SJSA1 (cell line): ENCODE measurements around the gene ZW10. TPM values are rescaled to one million over a fixed set of nuclear protein-coding genes. Genes with fewer than 3 reads are reported as not detected.
"Not testable (repeated sequence)": the region's sequence is repeated elsewhere in the genome, so short reads cannot be mapped to it uniquely, and the experiment has no call there.

Source experiments
- DNase-seq, 2 experiments: peaks; one replicate each; pipeline ENCODE4 v3.0.0-alpha.2; 2015 to 2020; ENCODE audit warnings: low spot score in 2 of 2, low read depth in 1 of 2
- H3K27ac ChIP-seq: fragments of 250-450 bp; sonication (Bioruptor Pico); 2 replicates; pipeline ENCODE4 v1.5.1; 2020; ENCODE audit warnings: mild to moderate bottlenecking, moderate library complexity
- H3K27me3 ChIP-seq: fragments of 250-450 bp; sonication (Bioruptor Pico); replicated peaks from 2 replicates; pipeline ENCODE4 v1.5.1; 2020; ENCODE audit warnings: mild to moderate bottlenecking, moderate library complexity
- H3K36me3 ChIP-seq: fragments of 250-450 bp; sonication (Bioruptor Pico); 2 replicates; pipeline ENCODE4 v1.5.1; 2020; ENCODE audit warnings: mild to moderate bottlenecking
- H3K4me1 ChIP-seq: fragments of 250-450 bp; sonication (Bioruptor Pico); replicated peaks from 2 replicates; pipeline ENCODE4 v1.6.1; 2021; ENCODE audit warnings: mild to moderate bottlenecking
- H3K4me3 ChIP-seq: fragments of 250-450 bp; sonication (Bioruptor Pico); 2 replicates; pipeline ENCODE4 v1.5.1; 2020; ENCODE audit warnings: mild to moderate bottlenecking
- H3K9me3 ChIP-seq: fragments of 250-450 bp; sonication (Bioruptor Pico); replicated peaks from 2 replicates; pipeline ENCODE4 v1.5.1; 2020; ENCODE audit warnings: mild to moderate bottlenecking
- total RNA-seq: library from RNA; depleted of rRNA; stranded (reverse); fragments of >200 nt; shearing (Covaris generic); gene quantifications from 2 replicates; pipeline ENCODE4 v1.2.3, GENCODE V29; 2014

The ZW10 gene
- total RNA-seq, 1 experiment from 2014 or later: 22.4 TPM

- no peak within 1 kb of the TSS for H3K27ac ChIP-seq
- DNase-seq: no peak
- no peaks in the 10 kb centered on the region for H3K36me3 ChIP-seq
- H3K4me1 ChIP-seq: no peaks in the 10 kb centered on the region
- no peaks in the 10 kb centered on the region for H3K9me3 ChIP-seq
- H3K4me3 ChIP-seq: no peak within 1 kb of the TSS
- H3K27me3 ChIP-seq: no peaks in the 10 kb centered on the region
Observed at GRCh38 chr11:113779496-113779895, 6.0 kb upstream of the ZW10 start, which contains the start of gene CLDN25. Gene CLDN25, plus strand, starts transcription at chr11:113779796. Its CDS starts 0 bp downstream, at chr11:113779796.

DNA sequence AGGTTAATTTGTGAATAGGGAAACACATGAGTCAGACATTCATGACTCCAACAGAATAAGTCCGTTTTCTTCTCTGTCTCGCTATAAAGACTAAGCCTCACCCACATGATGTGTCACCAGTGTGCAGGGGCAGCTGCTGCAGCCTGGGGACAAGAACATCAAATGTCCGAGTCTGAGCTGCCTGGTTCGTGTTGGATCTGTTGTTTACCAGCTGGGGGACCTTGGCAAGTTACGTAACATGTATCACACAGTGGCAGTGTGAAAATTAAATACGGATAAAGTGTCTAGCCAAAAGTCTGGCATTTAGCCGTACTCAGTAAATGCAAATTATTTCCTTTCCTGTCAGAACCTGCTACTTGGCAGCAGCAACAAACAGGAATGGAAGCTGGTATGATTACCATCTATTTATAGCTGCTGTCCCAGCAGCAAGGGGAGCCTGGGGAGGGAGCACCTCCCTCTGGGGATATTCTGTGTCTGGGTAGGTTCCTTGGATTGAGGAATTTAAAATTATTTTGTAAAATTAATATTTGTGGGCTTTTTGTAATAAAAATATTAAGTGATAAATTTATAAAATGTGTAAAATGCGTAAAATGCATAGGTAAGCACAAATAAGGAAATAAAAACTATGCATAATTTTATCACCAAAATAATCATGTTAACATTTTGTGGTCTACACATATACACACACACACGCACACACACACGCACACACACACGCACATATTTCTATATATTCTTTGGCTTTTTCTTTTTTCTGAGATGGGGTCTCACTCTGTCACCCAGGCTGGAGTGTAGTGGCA, 4.8 kb upstream of the ZW10 start:
- Histone ChIP-seq H3K27me3 (no peaks in the 10 kb centered on the region), H3K9me3 (no peaks in the 10 kb centered on the region), H3K27ac (no peak overlapping the region), H3K36me3 (no peaks in the 10 kb centered on the region), H3K4me3 (no peak overlapping the region), H3K4me1 (no peaks in the 10 kb centered on the region)
- DNase-seq: no peak

DNA sequence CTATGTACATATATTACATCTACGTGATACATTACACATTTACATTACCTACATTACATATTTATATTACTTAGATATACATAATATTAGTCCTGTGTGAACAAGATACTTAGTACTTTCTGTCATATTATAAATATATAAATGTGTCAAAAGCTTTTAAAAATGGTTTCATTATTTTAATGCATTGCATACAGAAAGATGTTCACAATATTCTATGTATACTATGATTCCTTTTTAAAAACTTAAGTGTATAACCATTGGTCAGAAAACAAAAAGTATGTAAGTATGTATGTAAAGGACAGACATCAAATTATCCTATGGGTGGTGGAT, 647 bp upstream of the ZW10 start:
- Histone ChIP-seq H3K4me1 (peaks cover 6% of the 10 kb centered on the region; the same call in 1 of the 2 replicates), H3K9me3 (no peaks in the 10 kb centered on the region), H3K36me3 (peaks cover 2% of the 10 kb centered on the region; the same call in 1 of the 2 replicates), H3K27ac (peak overlapping the region; percentile 79), H3K4me3 (peak overlapping the region; percentile 62), H3K27me3 (no peaks in the 10 kb centered on the region)
- DNase-seq: no peak

- H3K27me3 ChIP-seq: no peaks in the 10 kb centered on the region
- H3K4me1 ChIP-seq: peaks cover 6% of the 10 kb centered on the region; the same call in 1 of the 2 replicates
- peak overlapping the region; percentile 62 for H3K4me3 ChIP-seq
- peak in 1 of 2 experiments; percentile 38 for DNase-seq
- H3K9me3 ChIP-seq: no peaks in the 10 kb centered on the region
- H3K36me3 ChIP-seq: peaks cover 2% of the 10 kb centered on the region
- H3K27ac ChIP-seq: peak overlapping the region; percentile 79
Observed at GRCh38 chr11:113773092-113773415, 438 bp downstream of the ZW10 start.

DNA sequence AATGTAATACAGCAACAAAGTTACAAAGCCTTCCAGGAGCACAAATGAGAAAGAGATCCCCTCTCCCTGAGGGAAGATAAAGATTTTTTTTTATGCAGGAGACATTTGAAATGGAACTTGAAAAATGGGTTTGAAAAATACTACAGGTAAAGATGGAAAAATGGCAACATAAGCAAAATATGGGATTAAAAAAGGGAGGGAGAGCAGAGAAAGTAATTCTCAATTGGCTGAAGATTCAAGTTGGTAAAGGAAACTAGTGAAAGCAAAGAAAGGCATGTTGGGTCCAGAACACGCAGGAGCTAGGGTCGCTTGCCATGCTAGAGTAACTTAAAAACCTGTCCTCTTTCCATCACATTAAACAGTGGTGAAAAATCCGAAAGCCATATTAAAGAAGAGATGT, 1.5 kb downstream of the ZW10 start:
- Histone ChIP-seq H3K9me3 (no peaks in the 10 kb centered on the region), H3K27me3 (no peaks in the 10 kb centered on the region), H3K4me1 (peaks cover 6% of the 10 kb centered on the region; the same call in 1 of the 2 replicates), H3K36me3 (peaks cover 6% of the 10 kb centered on the region), H3K27ac (no peak overlapping the region), H3K4me3 (no peak overlapping the region)
- DNase-seq: no peak

- Histone ChIP-seq H3K36me3 (peaks cover 15% of the 10 kb centered on the region; the same call in 1 of the 2 replicates), H3K27ac (no peak overlapping the region), H3K4me1 (no peaks in the 10 kb centered on the region), H3K9me3 (no peaks in the 10 kb centered on the region), H3K4me3 (no peak overlapping the region), H3K27me3 (no peaks in the 10 kb centered on the region)
- no peak for DNase-seq
Observed at GRCh38 chr11:113764527-113765219, 8.8 kb downstream of the ZW10 start.

DNA sequence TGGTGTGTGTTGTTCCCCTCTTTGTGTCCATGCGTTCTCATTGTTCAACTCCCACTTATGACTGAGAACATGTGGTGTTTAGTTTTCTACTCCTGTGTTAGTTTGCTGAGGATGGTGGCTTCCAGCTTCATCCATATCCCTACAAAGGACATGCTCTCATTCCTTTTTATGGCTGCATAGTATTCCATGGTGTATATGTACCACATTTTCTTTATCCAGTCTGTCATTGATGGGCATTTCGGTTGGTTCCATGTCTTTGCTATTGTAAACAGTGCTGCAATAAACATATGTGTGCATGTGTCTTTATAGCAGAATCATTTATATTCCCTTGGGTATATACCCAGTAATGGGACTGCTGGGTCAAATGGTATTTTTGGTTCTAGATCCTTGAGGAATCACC, 10.5 kb downstream of the ZW10 start:
- peaks cover 15% of the 10 kb centered on the region; the same call in 1 of the 2 replicates for H3K36me3 ChIP-seq
- not testable (repeated sequence) for H3K4me3 ChIP-seq, H3K9me3 ChIP-seq, DNase-seq, H3K27ac ChIP-seq, H3K27me3 ChIP-seq, H3K4me1 ChIP-seq

DNA sequence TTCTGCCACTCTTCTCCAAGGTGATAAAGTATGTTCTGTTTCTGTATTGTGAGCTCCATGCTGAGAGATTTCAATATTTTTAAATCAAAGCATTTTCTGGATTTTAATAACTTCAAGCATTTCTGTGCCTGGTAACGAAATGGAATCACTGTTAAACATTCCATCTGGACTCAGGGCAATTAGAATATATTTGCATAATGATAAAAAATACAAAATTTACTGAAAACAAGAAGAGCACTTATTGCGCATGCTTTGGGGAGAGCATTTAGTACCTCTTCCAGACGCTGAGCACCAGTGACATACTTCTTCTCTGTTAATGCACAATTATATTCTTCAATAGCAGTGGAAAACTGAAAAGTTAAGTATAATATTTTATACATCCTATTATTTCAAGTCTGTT, 13.3 kb downstream of the ZW10 start:
- H3K4me1 ChIP-seq: no peaks in the 10 kb centered on the region
- peaks cover 15% of the 10 kb centered on the region for H3K36me3 ChIP-seq
- no peaks in the 10 kb centered on the region for H3K9me3 ChIP-seq
- no peak for DNase-seq
- H3K27me3 ChIP-seq: no peaks in the 10 kb centered on the region
- H3K27ac ChIP-seq: no peak overlapping the region
- H3K4me3 ChIP-seq: no peak overlapping the region

DNA sequence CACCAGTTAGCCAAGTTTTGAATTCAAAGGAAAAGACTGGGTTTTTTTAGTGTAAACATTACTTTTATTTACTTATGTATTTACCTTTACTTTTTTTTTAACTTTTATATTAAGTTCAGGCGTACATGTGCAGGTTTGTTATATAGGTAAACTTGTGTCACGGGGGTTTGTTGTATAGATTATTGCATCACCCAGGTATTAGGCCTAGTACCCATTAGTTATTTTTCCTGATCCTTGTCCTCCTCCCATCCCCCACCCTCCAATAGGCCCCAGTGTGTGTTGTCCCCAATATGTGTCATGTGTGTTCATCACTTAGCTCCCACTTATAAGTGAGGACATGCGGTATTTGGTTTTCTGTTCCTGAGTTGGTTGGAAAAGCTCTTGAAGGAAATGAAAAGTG, 20.6 kb downstream of the ZW10 start:
- no peaks in the 10 kb centered on the region for H3K9me3 ChIP-seq
- no peaks in the 10 kb centered on the region for H3K4me1 ChIP-seq
- H3K4me3 ChIP-seq: no peak overlapping the region
- H3K27me3 ChIP-seq: no peaks in the 10 kb centered on the region
- H3K27ac ChIP-seq: no peak overlapping the region
- DNase-seq: no peak
- peaks cover 15% of the 10 kb centered on the region for H3K36me3 ChIP-seq

DNA sequence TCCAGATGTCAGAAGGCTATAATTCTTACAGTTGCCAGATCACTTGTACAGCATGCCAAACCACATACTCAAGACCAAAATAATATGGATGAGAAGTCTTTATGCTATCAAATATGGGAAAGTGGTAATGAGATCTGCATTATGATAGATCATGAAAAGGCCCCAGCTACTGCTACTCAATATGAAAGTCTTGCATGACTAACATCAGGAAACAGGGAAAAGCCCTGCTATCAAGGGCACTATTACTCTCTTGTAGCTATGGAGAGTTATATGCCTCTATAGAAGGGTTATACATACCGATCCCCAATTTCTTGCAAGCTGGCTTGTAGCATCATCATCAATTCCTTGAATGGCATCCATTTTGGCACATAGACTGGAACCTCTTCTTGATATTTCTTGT, 37.2 kb downstream of the ZW10 start:
- Histone ChIP-seq H3K4me3 (no peak overlapping the region), H3K4me1 (no peaks in the 10 kb centered on the region), H3K36me3 (peaks cover 18% of the 10 kb centered on the region), H3K9me3 (no peaks in the 10 kb centered on the region), H3K27ac (no peak overlapping the region), H3K27me3 (no peaks in the 10 kb centered on the region)
- no peak for DNase-seq

DNA sequence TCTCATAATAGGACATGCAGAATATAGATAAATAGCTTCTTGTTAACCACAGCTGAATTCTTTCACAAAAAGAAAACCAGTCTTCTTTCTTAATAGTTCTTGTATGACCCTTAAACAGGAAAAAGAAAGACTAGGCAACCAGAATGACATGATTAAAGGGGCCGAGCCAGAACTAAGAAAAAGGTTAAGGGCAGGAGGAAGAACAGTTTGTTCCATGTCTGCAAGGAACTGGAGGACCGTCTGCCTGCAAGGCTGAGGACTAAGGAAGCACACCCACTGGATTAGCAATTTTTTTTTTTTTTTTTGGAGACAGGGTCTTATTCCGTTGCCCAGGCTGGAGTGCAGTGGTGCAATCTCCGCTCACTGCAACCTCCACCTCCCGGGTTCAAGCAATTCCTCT, 41.4 kb downstream of the ZW10 start:
- Histone ChIP-seq H3K27ac (no peak overlapping the region), H3K4me3 (no peak overlapping the region), H3K9me3 (no peaks in the 10 kb centered on the region), H3K4me1 (peaks cover 9% of the 10 kb centered on the region), H3K36me3 (peaks cover 10% of the 10 kb centered on the region), H3K27me3 (no peaks in the 10 kb centered on the region)
- no peak for DNase-seq

DNA sequence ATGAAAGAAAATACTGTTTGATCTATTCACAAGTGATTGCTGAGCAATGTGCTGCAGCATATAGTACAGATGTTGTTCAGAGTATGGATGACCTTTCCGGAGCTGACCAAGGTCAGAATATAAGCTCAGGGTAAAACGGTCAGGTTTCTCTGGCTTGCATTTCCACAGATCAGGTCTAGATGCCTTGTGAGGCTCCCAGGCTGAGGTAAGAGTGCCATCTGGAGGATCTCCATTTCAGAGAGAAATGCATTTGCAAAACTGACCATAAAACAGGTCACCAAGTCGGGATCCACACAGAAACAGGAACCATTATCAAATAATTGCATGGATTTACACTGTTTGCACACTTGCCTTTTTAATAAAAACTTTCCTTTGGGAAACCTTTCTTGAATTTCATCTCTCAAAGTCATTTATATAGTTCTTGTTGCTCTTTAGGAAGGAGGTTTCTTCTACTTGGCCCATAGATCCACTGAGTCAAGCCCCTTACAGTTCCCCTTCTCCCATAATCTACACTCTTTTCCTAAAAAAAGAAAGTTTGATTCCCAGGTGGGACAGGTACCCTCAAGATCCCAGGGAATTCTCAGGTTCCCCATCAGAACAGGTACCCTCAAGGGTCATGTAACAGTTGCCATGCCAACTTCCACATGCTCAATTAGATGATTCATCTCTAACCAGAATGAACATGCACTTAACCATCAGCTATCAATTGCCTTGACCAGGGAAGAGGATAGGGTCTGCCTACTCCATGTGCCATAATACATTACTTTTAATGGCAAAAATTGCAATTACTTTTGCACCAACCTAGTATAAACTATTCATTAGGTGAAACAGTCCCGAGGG, 42.4 kb downstream of the ZW10 start:
- H3K36me3 ChIP-seq: peaks cover 5% of the 10 kb centered on the region
- no peaks in the 10 kb centered on the region for H3K27me3 ChIP-seq
- no peak overlapping the region for H3K27ac ChIP-seq
- H3K4me1 ChIP-seq: peaks cover 9% of the 10 kb centered on the region
- DNase-seq: peak; percentile 44 to 47
- no peak overlapping the region for H3K4me3 ChIP-seq
- no peaks in the 10 kb centered on the region for H3K9me3 ChIP-seq

DNA sequence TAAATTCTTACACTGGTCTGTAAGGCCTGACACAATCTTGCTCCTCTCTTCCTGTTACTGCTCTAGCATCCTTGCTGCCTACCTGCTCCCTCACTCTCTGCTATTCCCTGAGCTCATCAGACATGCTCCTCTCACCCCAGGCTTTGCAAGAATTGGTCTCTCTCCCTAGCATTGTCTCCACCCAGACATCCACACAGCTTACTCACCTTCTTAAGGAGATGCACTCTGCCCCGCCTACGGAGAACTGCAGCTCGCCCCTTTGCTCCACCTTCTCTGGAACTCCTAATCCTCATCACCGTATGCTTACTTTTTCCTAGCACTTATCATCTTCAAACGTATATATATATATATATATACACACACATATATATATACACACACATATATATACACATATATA, 44.0 kb downstream of the ZW10 start:
- no peaks in the 10 kb centered on the region for H3K9me3 ChIP-seq
- H3K27me3 ChIP-seq: no peaks in the 10 kb centered on the region
- peaks cover 9% of the 10 kb centered on the region for H3K4me1 ChIP-seq
- no peak overlapping the region for H3K4me3 ChIP-seq
- H3K27ac ChIP-seq: no peak overlapping the region
- H3K36me3 ChIP-seq: peaks cover 5% of the 10 kb centered on the region
- no peak for DNase-seq

DNA sequence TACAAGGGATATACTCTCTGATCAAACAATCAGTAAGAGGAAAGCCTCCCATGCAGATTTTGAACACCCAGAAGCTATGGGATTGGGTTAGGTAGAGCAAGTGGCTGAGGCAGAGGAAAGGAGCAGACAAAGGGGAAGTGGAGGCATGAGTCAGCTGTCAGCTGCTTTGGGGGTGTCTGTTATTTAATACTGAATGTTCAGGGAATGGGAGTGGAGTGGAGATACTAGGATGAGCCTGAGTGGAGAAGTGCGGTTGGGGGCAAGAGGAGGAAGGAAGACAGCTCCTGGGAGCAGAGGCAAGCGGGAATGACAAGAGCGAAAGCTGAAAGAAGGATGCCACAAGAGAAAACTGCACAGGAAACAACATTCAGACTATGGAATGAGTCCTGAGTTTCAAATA, 44.7 kb downstream of the ZW10 start:
- H3K9me3 ChIP-seq: no peaks in the 10 kb centered on the region
- no peak overlapping the region for H3K27ac ChIP-seq
- peaks cover 5% of the 10 kb centered on the region for H3K36me3 ChIP-seq
- DNase-seq: no peak
- peaks cover 9% of the 10 kb centered on the region for H3K4me1 ChIP-seq
- no peaks in the 10 kb centered on the region for H3K27me3 ChIP-seq
- H3K4me3 ChIP-seq: no peak overlapping the region
